ENCODE measurements around the gene HPN.

- TF ChIP-seq POLR2A (IDR thresholded peaks at IDR 0.05) (no peak), CTCF (IDR thresholded peaks at IDR 0.05) (no peak)
Observed at GRCh38 chr19:35093430-35093829, 51.9 kb downstream of the HPN start.

Data from suprapubic skin (tissue), 3 donors.